CD8-positive, alpha-beta memory T cell (primary cell): ENCODE results near the gene CENATAC. TPM values are rescaled to one million over a fixed set of nuclear protein-coding genes. Genes with fewer than 3 reads are reported as not detected.
"Not testable (repeated sequence)": the region's sequence is repeated elsewhere in the genome, so short reads cannot be mapped to it uniquely, and the experiment has no call there.

Experiments used
- CTCF ChIA-PET: fragments of 350-600 bp; sonication (Branson Sonifier 250); formaldehyde crosslinking; loops from one replicate; lab custom pipeline; 2021; ENCODE audit warnings: antibody characterized with exemption; lab: Charles Lee
- POLR2A ChIA-PET: fragments of 350-600 bp; sonication (Branson Sonifier 250); formaldehyde crosslinking; loops from one replicate; lab custom pipeline; 2021; ENCODE audit warnings: antibody characterized with exemption; lab: Charles Lee
- DNase-seq, 5 donors: peaks; one replicate each; pipeline versions ENCODE4 v3.0.0 to v3.0.0-alpha.2; 2020 to 2022; ENCODE audit warnings: mixed read lengths in 1 of 5
- H3K27ac ChIP-seq: one replicate; pipeline ENCODE4 v1.7.0; 2013; ENCODE audit warnings: low read depth, mild to moderate bottlenecking, low read length, moderate library complexity
- H3K27me3 ChIP-seq: 2 replicates; pipeline ENCODE4 v1.7.0; 2013; ENCODE audit warnings: low read length, mild to moderate bottlenecking; ENCODE audit not compliant: insufficient read depth, poor library complexity, severe bottlenecking
- H3K36me3 ChIP-seq: 2 replicates; pipeline ENCODE4 v1.7.0; 2013; ENCODE audit warnings: mild to moderate bottlenecking, low read length, moderate library complexity; ENCODE audit not compliant: insufficient read depth
- H3K4me1 ChIP-seq: 2 replicates; pipeline ENCODE4 v1.7.0; 2013; ENCODE audit warnings: mild to moderate bottlenecking, low read length, moderate library complexity; ENCODE audit not compliant: insufficient read depth
- H3K4me3 ChIP-seq: 2 replicates; pipeline ENCODE4 v1.7.0; 2013; ENCODE audit warnings: mild to moderate bottlenecking, low read length
- H3K9me3 ChIP-seq: 2 replicates; pipeline ENCODE4 v1.7.0; 2013; ENCODE audit warnings: mild to moderate bottlenecking, low read length
- H3K27ac Mint-ChIP-seq, 8 donors: one replicate each; pipeline ENCODE4 v1.8.0; 2020 to 2021; ENCODE audit warnings: mixed read lengths in 8 of 8, mild to moderate bottlenecking in 6 of 8, inconsistent platforms in 3 of 8, moderate library complexity in 3 of 8
- H3K27me3 Mint-ChIP-seq, 2 donors: one replicate each; pipeline ENCODE4 v1.8.0; 2020 to 2021; ENCODE audit warnings: mixed read lengths in 2 of 2, mild to moderate bottlenecking in 1 of 2, moderate library complexity in 1 of 2
- H3K36me3 Mint-ChIP-seq, 3 donors: one replicate each; pipeline ENCODE4 v1.8.0; 2020 to 2021; ENCODE audit warnings: mixed read lengths in 3 of 3, inconsistent platforms in 1 of 3, mild to moderate bottlenecking in 1 of 3
- H3K4me1 Mint-ChIP-seq, 3 donors: one replicate each; pipeline ENCODE4 v1.8.0; 2020 to 2021; ENCODE audit warnings: mixed read lengths in 3 of 3, inconsistent platforms in 1 of 3, mild to moderate bottlenecking in 1 of 3
- H3K4me3 Mint-ChIP-seq, 7 donors: one replicate each; pipeline ENCODE4 v1.8.0; 2020 to 2021; ENCODE audit warnings: mixed read lengths in 7 of 7, mild to moderate bottlenecking in 6 of 7, moderate library complexity in 4 of 7, inconsistent platforms in 2 of 7
- H3K9me3 Mint-ChIP-seq, 5 donors: one replicate each; pipeline ENCODE4 v1.8.0; 2020 to 2022; ENCODE audit warnings: mixed read lengths in 5 of 5, mild to moderate bottlenecking in 3 of 5, moderate library complexity in 2 of 5, inconsistent platforms in 1 of 5
- polyA plus RNA-seq: library from polyadenylated mRNA; unstranded; fragments of 300-500 nt; fragmentation: Illumina TruSeq; gene quantifications from one replicate; pipeline ENCODE4 v1.2.3, GENCODE V29; 2021
- total RNA-seq, 2 experiments: library from RNA; stranded (reverse); gene quantifications; one replicate each; pipeline ENCODE4 v1.2.3, GENCODE V29; 2021

The CENATAC gene
- total and polyA plus RNA-seq, 3 experiments from 2014 or later: 10.1 to 34.6 (median 29.1) TPM

DNA sequence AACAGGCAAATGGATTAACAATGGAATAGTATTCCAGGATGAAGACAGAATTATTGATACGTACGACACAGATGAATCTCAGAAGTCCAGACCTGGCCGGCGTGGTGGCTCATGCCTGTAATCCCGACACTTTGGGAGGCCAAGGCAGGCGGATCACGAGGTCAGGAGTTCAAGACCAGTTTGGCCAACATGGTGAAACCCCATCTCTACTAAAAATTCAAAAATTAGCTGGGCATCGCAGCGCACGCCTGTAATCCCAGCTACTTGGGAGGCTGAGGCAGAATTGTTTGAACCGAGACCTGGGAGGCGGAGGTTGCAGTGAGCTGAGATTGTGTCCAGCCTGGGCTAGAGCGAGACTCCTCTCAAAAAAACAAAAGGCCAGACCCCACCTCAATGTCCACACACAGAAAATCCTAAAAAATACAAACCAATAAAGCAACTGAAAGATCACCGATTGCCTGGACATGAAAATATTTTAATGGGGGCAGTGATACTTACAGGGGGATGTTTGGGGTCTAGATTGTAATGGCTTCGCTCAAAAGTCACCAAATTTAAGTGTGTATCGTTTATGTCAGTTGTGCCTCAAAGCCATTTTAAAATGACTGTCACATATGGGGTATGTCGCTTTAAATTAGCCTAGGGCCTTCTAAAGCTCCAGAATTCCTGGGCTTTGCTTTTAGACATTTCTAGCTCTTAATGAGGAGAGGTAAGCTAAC lies 16.4 kb downstream of the CENATAC start:
- Mint-ChIP-seq H3K9me3 (no peaks in the 10 kb centered on the region), H3K27me3 (peaks cover 0 to 2% of the 10 kb centered on the region in 2 donors), H3K36me3 (peaks cover 15 to 84% (median 17%) of the 10 kb centered on the region in 3 donors), H3K4me3 (peak overlapping the region in 3 of 7 donors; percentile 2 to 63 (median 19)), H3K27ac (peak overlapping the region in 5 of 8 donors; percentile 17 to 97 (median 29)), H3K4me1 (peaks cover 20 to 43% (median 38%) of the 10 kb centered on the region in 3 donors)
- ChIA-PET POLR2A (interaction anchor here (0.6 to 1.3 kb wide), 4 partner anchors 14 to 86 kb away, joined by 3 to 6 read pairs (median 4); partner anchors contain the start of gene HYOU1), CTCF (interaction anchor here (1.0 to 1.3 kb wide), 2 partner anchors 20 to 85 kb away, joined by 3 to 4 read pairs; no protein-coding TSS in a partner anchor)
- Histone ChIP-seq H3K4me3 (no peak overlapping the region), H3K9me3 (no peaks in the 10 kb centered on the region), H3K36me3 (peaks cover 57% of the 10 kb centered on the region), H3K4me1 (peaks cover 21% of the 10 kb centered on the region), H3K27me3 (no peaks in the 10 kb centered on the region), H3K27ac (no peak overlapping the region)
- DNase-seq: no peak

DNA sequence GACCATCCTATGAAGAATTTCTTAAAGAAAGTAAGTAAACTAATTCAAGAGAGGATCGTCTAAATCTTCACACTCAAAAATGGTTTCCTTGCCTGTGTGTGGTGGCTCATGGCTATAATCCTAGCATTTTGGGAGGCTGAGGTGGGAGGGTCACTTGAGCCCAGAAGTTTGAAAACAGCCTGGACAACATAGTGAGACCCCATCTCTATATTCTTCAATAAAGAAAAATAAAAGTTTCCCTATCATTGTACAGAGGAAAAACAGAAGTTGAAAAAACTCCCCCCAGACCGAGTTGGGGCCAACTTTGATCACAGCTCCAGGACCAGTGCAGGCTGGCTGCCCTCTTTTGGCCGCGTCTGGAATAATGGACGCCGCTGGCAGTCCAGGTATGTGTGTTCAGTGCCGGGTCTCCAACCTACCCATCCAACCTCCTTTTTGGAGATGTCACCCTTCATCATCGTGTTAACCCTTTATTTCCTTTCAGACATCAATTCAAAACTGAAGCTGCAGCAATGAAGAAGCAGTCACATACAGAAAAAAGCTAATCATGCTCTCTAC lies 17.2 kb downstream of the CENATAC start:
- peak overlapping the region in 7 of 8 donors; percentile 52 to 100 (median 72) for H3K27ac Mint-ChIP-seq
- peak overlapping the region in 3 of 7 donors; percentile 15 to 73 (median 19) for H3K4me3 Mint-ChIP-seq

DNA sequence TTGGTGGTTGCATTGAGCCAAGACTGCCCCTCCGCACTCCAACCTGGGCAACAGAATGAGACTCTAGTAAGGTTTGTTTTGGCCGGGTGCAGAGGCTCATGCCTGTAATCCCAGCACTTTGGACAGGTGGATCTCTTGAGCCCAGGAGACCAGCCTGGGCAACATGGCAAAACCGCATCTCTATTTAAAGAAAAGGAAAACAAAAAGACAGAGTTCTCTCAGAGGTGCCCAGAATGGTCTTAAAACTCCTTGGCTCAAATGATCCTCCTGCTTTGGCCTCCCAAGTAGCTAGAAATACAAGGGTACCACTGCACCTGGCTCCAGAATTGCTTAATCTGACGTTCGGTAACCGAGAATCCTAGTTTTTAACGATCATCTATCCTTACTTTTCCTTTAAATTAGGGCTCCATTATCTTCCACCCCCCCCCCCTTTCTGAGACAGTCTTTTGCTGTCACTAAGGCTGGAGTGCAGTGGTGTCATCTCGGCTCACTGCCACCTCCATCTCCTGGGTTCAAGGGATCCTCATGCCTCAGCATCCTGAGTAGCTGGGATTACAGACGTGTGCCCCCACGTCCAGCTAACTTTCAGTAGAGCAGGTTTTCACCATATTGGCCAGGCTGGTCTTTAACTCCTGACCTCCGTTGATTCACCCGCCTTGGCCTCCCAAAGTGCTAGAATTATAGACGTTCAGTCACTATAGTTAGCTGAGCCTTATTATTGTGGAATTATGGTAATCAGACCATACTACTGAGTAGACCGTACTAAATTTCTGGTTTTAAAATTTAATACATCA lies 18.5 kb downstream of the CENATAC start:
- Mint-ChIP-seq H3K9me3 (no peaks in the 10 kb centered on the region), H3K4me3 (peak overlapping the region in 6 of 7 donors; percentile 32 to 99 (median 86)), H3K4me1 (peaks cover 32 to 60% (median 53%) of the 10 kb centered on the region in 3 donors), H3K27me3 (peaks cover 0 to 2% of the 10 kb centered on the region in 2 donors), H3K27ac (peak overlapping the region; percentile 50 to 100 (median 98)), H3K36me3 (peaks cover 9 to 82% (median 17%) of the 10 kb centered on the region in 3 donors)
- no peaks in the 10 kb centered on the region for H3K27me3 ChIP-seq
- H3K9me3 ChIP-seq: no peaks in the 10 kb centered on the region
- peaks cover 52% of the 10 kb centered on the region for H3K36me3 ChIP-seq
- H3K27ac ChIP-seq: peak overlapping the region; percentile 94
- DNase-seq: no peak
- no peak overlapping the region for H3K4me3 ChIP-seq
- ChIA-PET CTCF (interaction anchor here (1.9 kb wide), 1 partner anchor 19 kb away, joined by 8 read pairs; the partner anchor contains the start of gene CENATAC), POLR2A (interaction anchor here (0.6 to 1.4 kb wide), 6 partner anchors 14 to 201 kb away, joined by 3 to 12 read pairs (median 3); no protein-coding TSS in a partner anchor)
- peaks cover 35% of the 10 kb centered on the region for H3K4me1 ChIP-seq

More for the DNA sequence above, 17.2 kb downstream of the CENATAC start:
- Histone ChIP-seq H3K4me1 (peaks cover 28% of the 10 kb centered on the region), H3K36me3 (peaks cover 54% of the 10 kb centered on the region), H3K27me3 (no peaks in the 10 kb centered on the region), H3K4me3 (no peak overlapping the region), H3K27ac (no peak overlapping the region), H3K9me3 (no peaks in the 10 kb centered on the region)
- peaks cover 0 to 2% of the 10 kb centered on the region in 2 donors for H3K27me3 Mint-ChIP-seq
- H3K4me1 Mint-ChIP-seq: peaks cover 26 to 50% (median 45%) of the 10 kb centered on the region in 3 donors
- peaks cover 15 to 83% (median 16%) of the 10 kb centered on the region in 3 donors for H3K36me3 Mint-ChIP-seq
- no peak for DNase-seq
- H3K9me3 Mint-ChIP-seq: no peaks in the 10 kb centered on the region
- ChIA-PET CTCF (interaction anchor here (1.0 to 1.9 kb wide), 2 partner anchors 17 to 19 kb away, joined by 4 to 8 read pairs; partner anchors contain the start of gene CENATAC), POLR2A (interaction anchor here (0.6 to 1.4 kb wide), 5 partner anchors 15 to 87 kb away, joined by 3 to 8 read pairs (median 3); partner anchors contain the start of gene HYOU1)

DNA sequence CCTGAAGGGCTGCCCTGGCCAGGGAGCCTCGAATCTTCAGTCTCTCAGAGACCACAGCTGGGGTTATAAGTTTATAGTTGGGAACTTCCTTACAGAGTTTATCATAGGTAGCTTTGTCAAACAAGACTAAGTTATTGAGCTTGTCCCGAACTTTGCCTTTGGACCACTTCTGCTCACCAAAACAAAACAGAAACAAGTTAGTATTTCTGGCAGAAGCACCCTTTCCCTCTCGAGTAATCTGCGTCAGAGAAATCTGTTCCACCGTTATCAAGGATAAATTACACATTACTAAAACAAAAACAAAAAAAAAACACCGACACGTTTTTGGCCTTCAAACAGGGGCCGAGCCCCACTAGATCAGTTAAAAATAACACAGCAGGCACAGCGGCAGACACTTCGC lies 19.4 kb downstream of the CENATAC start:
- Histone ChIP-seq H3K4me3 (peak overlapping the region; percentile 83), H3K27ac (peak overlapping the region; percentile 94), H3K4me1 (peaks cover 39% of the 10 kb centered on the region), H3K36me3 (peaks cover 49% of the 10 kb centered on the region)
- H3K27me3 Mint-ChIP-seq, H3K27me3 ChIP-seq, CTCF ChIA-PET, H3K9me3 ChIP-seq, H3K9me3 Mint-ChIP-seq: not testable (repeated sequence)
- peak overlapping the region; percentile 97 to 100 (median 100) for H3K27ac Mint-ChIP-seq
- H3K4me1 Mint-ChIP-seq: peaks cover 36 to 68% (median 55%) of the 10 kb centered on the region in 3 donors
- H3K36me3 Mint-ChIP-seq: peaks cover 7 to 83% (median 18%) of the 10 kb centered on the region in 3 donors
- peak in 1 of 5 donors; percentile 10 for DNase-seq
- peak overlapping the region; percentile 97 to 100 (median 99) for H3K4me3 Mint-ChIP-seq
- POLR2A ChIA-PET: interaction anchor here (0.6 to 1.9 kb wide), 4 partner anchors 29 to 179 kb away, joined by 4 to 8 read pairs (median 5); partner anchors contain the start of gene C2CD2L

DNA sequence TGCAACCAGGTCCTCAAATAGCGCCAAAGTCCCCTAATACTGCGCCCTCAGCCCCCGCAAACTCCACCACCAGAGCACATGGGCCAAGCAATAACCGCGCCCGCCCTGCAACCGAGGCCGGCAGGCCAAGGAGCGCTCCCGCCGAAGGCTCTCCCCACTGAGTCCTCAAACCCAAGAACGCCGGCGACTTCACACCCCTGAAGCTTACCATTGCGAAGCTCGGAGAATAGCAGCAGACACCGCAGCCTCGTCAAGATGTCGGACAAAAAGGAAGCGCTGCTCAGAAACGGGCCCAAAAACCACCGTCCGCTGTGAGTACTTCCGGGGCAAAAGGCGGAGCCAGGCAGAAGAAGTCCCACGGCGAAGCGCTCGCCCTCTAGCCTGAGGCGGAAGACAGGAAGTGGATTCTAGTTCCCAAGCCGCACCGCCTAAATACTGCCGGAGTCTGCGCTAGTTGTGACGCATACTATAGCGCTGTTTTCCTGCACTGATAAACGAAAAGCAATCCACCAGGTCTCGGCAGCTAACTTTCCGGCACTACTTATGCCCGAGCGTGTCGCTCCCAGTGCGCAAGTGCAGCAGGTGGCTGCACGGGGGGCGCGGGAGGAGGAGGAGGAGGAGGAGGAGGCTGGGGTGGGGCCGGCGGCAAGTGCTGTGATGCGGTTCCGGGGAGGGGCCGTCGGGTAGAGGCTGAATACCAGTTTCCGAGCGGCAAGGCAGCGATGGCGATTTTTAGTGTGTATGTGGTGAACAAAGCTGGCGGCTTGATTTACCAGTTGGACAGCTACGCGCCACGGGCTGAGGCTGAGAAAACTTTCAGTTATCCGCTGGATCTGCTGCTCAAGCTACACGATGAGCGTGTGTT lies 20.4 kb downstream of the CENATAC start, which contains the start of the genes RPS25 and TRAPPC4:
Gene RPS25, minus strand, starts transcription at position 270 of the 865 bp plus-strand sequence. Its CDS starts 59 bp downstream, at position 211.
Gene TRAPPC4, plus strand, starts transcription at position 693 of the 865 bp plus-strand sequence. Its CDS starts 30 bp downstream, at position 723.
- POLR2A ChIA-PET: interaction anchor here (0.6 to 2.9 kb wide), 18 partner anchors 10 to 618 kb away, joined by 3 to 23 read pairs (median 4); partner anchors contain the start of genes C2CD2L, CENATAC, DPAGT1 and HINFP
- peak within 1 kb of the TSS; percentile 83 for H3K4me3 ChIP-seq

GRCh38 chr11:119019996-119020395 lies 22.1 kb downstream of the CENATAC start:
- Histone ChIP-seq H3K27me3 (no peaks in the 10 kb centered on the region), H3K27ac (no peak overlapping the region), H3K9me3 (no peaks in the 10 kb centered on the region), H3K4me3 (peak overlapping the region; percentile 15), H3K36me3 (peaks cover 46% of the 10 kb centered on the region), H3K4me1 (peaks cover 54% of the 10 kb centered on the region)
- ChIA-PET CTCF (interaction anchor here (1.3 to 2.9 kb wide), 3 partner anchors 12 to 31 kb away, joined by 3 to 11 read pairs (median 8); partner anchors contain the start of gene CENATAC), POLR2A (interaction anchor here (2.1 to 2.9 kb wide), 2 partner anchors 10 to 37 kb away, joined by 10 read pairs; partner anchors contain the start of genes HYOU1 and SLC37A4)
- no peak for DNase-seq
- Mint-ChIP-seq H3K4me1 (peaks cover 46 to 84% (median 70%) of the 10 kb centered on the region in 3 donors), H3K4me3 (peak overlapping the region; percentile 97 to 100 (median 99)), H3K27me3 (peaks cover 0 to 2% of the 10 kb centered on the region in 2 donors), H3K9me3 (no peaks in the 10 kb centered on the region), H3K27ac (peak overlapping the region; percentile 24 to 100 (median 100)), H3K36me3 (peaks cover 12 to 87% (median 12%) of the 10 kb centered on the region in 3 donors)

More for the DNA sequence above, 20.4 kb downstream of the CENATAC start, which contains the start of the genes RPS25 and TRAPPC4:
- Mint-ChIP-seq H3K27ac (peak within 1 kb of the TSS; percentile 97 to 100 (median 100)), H3K27me3 (peaks cover 0 to 2% of the 10 kb centered on the region in 2 donors), H3K4me1 (peaks cover 38 to 74% (median 54%) of the 10 kb centered on the region in 3 donors), H3K4me3 (peak within 1 kb of the TSS; percentile 97 to 100 (median 99)), H3K36me3 (peaks cover 6 to 84% (median 12%) of the 10 kb centered on the region in 3 donors), H3K9me3 (no peaks in the 10 kb centered on the region)
- CTCF ChIA-PET: interaction anchor here (0.6 to 2.9 kb wide), 7 partner anchors 10 to 77 kb away, joined by 3 to 11 read pairs (median 5); partner anchors contain the start of gene CENATAC
- Histone ChIP-seq H3K27ac (peak within 1 kb of the TSS; percentile 94), H3K36me3 (peaks cover 45% of the 10 kb centered on the region), H3K9me3 (no peaks in the 10 kb centered on the region), H3K4me1 (peaks cover 41% of the 10 kb centered on the region), H3K27me3 (no peaks in the 10 kb centered on the region)
- DNase-seq: peak; percentile 91 to 97 (median 96)
